H1 (cell line): ENCODE results near the gene CRK. TPM values are rescaled to one million over a fixed set of nuclear protein-coding genes. Genes with fewer than 3 reads are reported as not detected.

ENCODE experiments used
- CTCF ChIA-PET: fragments of 300-600 bp; sonication (Branson Sonifier 250); formaldehyde crosslinking; loops from one replicate; lab custom pipeline; 2021; ENCODE audit not compliant: partially characterized antibody; lab: Charles Lee
- POLR2A ChIA-PET: fragments of 300-600 bp; sonication (Branson Sonifier 250); formaldehyde crosslinking; loops from one replicate; lab custom pipeline; 2021; ENCODE audit warnings: inconsistent platforms; ENCODE audit not compliant: partially characterized antibody; lab: Charles Lee
- DNase-seq, 2 experiments: peaks; one replicate each; pipeline versions ENCODE4 v3.0.0 to v3.0.0-alpha.2; 2010 to 2022; ENCODE audit warnings: low spot score in 2 of 2, low read depth in 1 of 2, mixed read lengths in 1 of 2
- FAIRE-seq: peaks from 2 replicates; lab custom pipeline; 2011; peaks lifted over from hg19 to GRCh38; lab: Jason Lieb, UNC
- H2AFZ ChIP-seq: 2 replicates; pipeline ENCODE4 v1.8.1; 2012; ENCODE audit warnings: low read length, inconsistent platforms
- H2AK5ac ChIP-seq: 2 replicates; pipeline ENCODE4 v1.6.1; 2013; ENCODE audit warnings: low read depth, low read length
- H2BK120ac ChIP-seq: replicated peaks from 2 replicates; pipeline ENCODE3; 2013; ENCODE audit warnings: low read depth, low read length, inconsistent platforms
- H2BK12ac ChIP-seq: 2 replicates; pipeline ENCODE4 v1.6.1; 2013; ENCODE audit warnings: low read depth, low read length
- H2BK15ac ChIP-seq: 2 replicates; pipeline ENCODE4 v1.6.1; 2013; ENCODE audit warnings: low read length
- H2BK20ac ChIP-seq: 2 replicates; pipeline ENCODE4 v1.6.1; 2013; ENCODE audit warnings: low read length
- H2BK5ac ChIP-seq: 2 replicates; pipeline ENCODE4 v1.6.1; 2013; ENCODE audit warnings: low read depth, low read length
- H3K14ac ChIP-seq: 2 replicates; pipeline ENCODE4 v1.6.1; 2013; ENCODE audit warnings: inconsistent platforms; ENCODE audit not compliant: insufficient read length
- H3K18ac ChIP-seq: 2 replicates; pipeline ENCODE4 v1.6.1; 2013; ENCODE audit warnings: low read length; ENCODE audit errors: extremely low read depth
- H3K23ac ChIP-seq: 2 replicates; pipeline ENCODE4 v1.6.1; 2013; ENCODE audit warnings: inconsistent platforms; ENCODE audit not compliant: insufficient read length
- H3K23me2 ChIP-seq: 2 replicates; pipeline ENCODE4 v1.6.1; 2013; ENCODE audit warnings: low read depth, low read length
- H3K27ac ChIP-seq: 2 replicates; pipeline ENCODE4 v1.6.1; 2011; ENCODE audit warnings: low read depth, low read length, inconsistent platforms
- H3K27me3 ChIP-seq, 4 experiments: replicated peaks in 1 of 4; 1 replicate in 1 of 4; 2 replicates in 3 of 4; pipeline versions ENCODE4 v1.6.1 to v1.8.1; 2011 to 2013; ENCODE audit warnings: low read length in 3 of 4, mild to moderate bottlenecking in 3 of 4, inconsistent platforms in 2 of 4, mixed read lengths in 2 of 4, moderate library complexity in 1 of 4; ENCODE audit not compliant: control insufficient read depth in 3 of 4, insufficient read depth in 3 of 4; ENCODE audit errors: extremely low read depth in 1 of 4
- H3K36me3 ChIP-seq, 4 experiments: 2 replicates each; pipeline versions ENCODE4 v1.6.1 to v1.8.1; 2011 to 2013; ENCODE audit warnings: mild to moderate bottlenecking in 4 of 4, low read length in 3 of 4, moderate library complexity in 2 of 4, control low read depth in 1 of 4, inconsistent platforms in 1 of 4; ENCODE audit not compliant: insufficient read depth in 4 of 4, control insufficient read depth in 2 of 4
- H3K4ac ChIP-seq: replicated peaks from 2 replicates; pipeline ENCODE3; 2013; ENCODE audit warnings: low read length, low read depth, mixed read lengths, inconsistent platforms; ENCODE audit not compliant: insufficient read length
- H3K4me1 ChIP-seq, 4 experiments: replicated peaks in 1 of 4; 1 replicate in 1 of 4; 2 replicates in 3 of 4; pipeline versions ENCODE4 v1.6.1 to v1.8.1; 2011 to 2013; ENCODE audit warnings: low read length in 3 of 4, inconsistent platforms in 2 of 4, mixed read lengths in 1 of 4; ENCODE audit not compliant: insufficient read depth in 4 of 4, control insufficient read depth in 3 of 4
- H3K4me2 ChIP-seq, 2 experiments: 2 replicates each; pipeline versions ENCODE4 v1.6.1 to v1.8.1; 2011 to 2013; ENCODE audit warnings: low read depth in 2 of 2, low read length in 2 of 2, control low read depth in 1 of 2, inconsistent platforms in 1 of 2, mild to moderate bottlenecking in 1 of 2; ENCODE audit not compliant: insufficient read depth in 1 of 2
- H3K4me3 ChIP-seq, 4 experiments: fragments of 200-600, 300-600 bp in 1 of 4; sonication (generic), shearing (Covaris generic), sonication (Bioruptor Twin) in 1 of 4; 2 replicates each; pipeline versions ENCODE4 v1.5.1 to v1.8.1; 2011 to 2016; ENCODE audit warnings: low read length in 4 of 4, low read depth in 3 of 4, control low read depth in 2 of 4, inconsistent platforms in 2 of 4, mild to moderate bottlenecking in 2 of 4, mixed read lengths in 1 of 4, moderate library complexity in 1 of 4; ENCODE audit not compliant: insufficient read depth in 2 of 4; ENCODE audit errors: extremely low read depth in 1 of 4
- H3K56ac ChIP-seq: replicated peaks from 2 replicates; pipeline ENCODE3; 2013; ENCODE audit warnings: low read depth, mild to moderate bottlenecking, mixed read lengths, low read length, inconsistent platforms; ENCODE audit not compliant: insufficient read length
- H3K79me1 ChIP-seq: 2 replicates; pipeline ENCODE4 v1.6.1; 2013; ENCODE audit warnings: low read depth, low read length, control low read depth
- H3K79me2 ChIP-seq, 2 experiments: 2 replicates each; pipeline versions ENCODE4 v1.6.1 to v1.8.1; 2012 to 2013; ENCODE audit warnings: low read length in 2 of 2, mild to moderate bottlenecking in 2 of 2, inconsistent platforms in 1 of 2; ENCODE audit not compliant: insufficient read depth in 2 of 2, control insufficient read depth in 1 of 2
- H3K9ac ChIP-seq, 4 experiments: replicated peaks in 1 of 4; 1 replicate in 1 of 4; 2 replicates in 3 of 4; pipeline versions ENCODE4 v1.6.1 to v1.8.1; 2011 to 2013; ENCODE audit warnings: low read depth in 3 of 4, low read length in 3 of 4, control low read depth in 2 of 4, mild to moderate bottlenecking in 2 of 4, moderate library complexity in 2 of 4, inconsistent platforms in 1 of 4; ENCODE audit errors: extremely low read depth in 1 of 4
- H3K9me3 ChIP-seq, 2 experiments: 2 replicates each; pipeline versions ENCODE4 v1.6.1 to v1.8.1; 2012 to 2013; ENCODE audit warnings: mild to moderate bottlenecking in 2 of 2, moderate library complexity in 2 of 2, control low read depth in 1 of 2, inconsistent platforms in 1 of 2, low read depth in 1 of 2, low read length in 1 of 2, mixed read lengths in 1 of 2; ENCODE audit not compliant: insufficient read depth in 2 of 2
- H4K20me1 ChIP-seq, 2 experiments: replicated peaks in 1 of 2; 2 replicates each; pipeline versions ENCODE3 to v1.8.1; 2011 to 2013; ENCODE audit warnings: inconsistent platforms in 2 of 2, low read length in 2 of 2, mild to moderate bottlenecking in 1 of 2; ENCODE audit not compliant: insufficient read depth in 2 of 2, control insufficient read depth in 1 of 2
- H4K5ac ChIP-seq: 2 replicates; pipeline ENCODE4 v1.6.1; 2013; ENCODE audit warnings: low read length, low read depth, mixed read lengths, inconsistent platforms; ENCODE audit not compliant: insufficient read length
- H4K8ac ChIP-seq: 2 replicates; pipeline ENCODE4 v1.8.0; 2013; ENCODE audit warnings: mild to moderate bottlenecking, moderate library complexity, low read length, inconsistent platforms; ENCODE audit not compliant: insufficient read depth; ENCODE audit errors: extremely low read depth
- H4K91ac ChIP-seq: replicated peaks from 2 replicates; pipeline ENCODE3; 2013; ENCODE audit warnings: low read length, mixed read lengths, inconsistent platforms; ENCODE audit not compliant: insufficient read length
- ATF2 ChIP-seq: IDR thresholded peaks from 2 replicates; pipeline ENCODE4 v1.6.1; 2012; ENCODE audit warnings: low read length, inconsistent platforms
- BCL11A ChIP-seq, 2 experiments: IDR thresholded peaks; one replicate each; pipeline ENCODE4 v1.6.1; 2011; ENCODE audit warnings: low read depth in 2 of 2, low read length in 2 of 2, mild to moderate bottlenecking in 2 of 2
- CHD1 ChIP-seq: IDR thresholded peaks from 2 replicates; pipeline ENCODE4 v1.6.1; 2012; ENCODE audit warnings: low read depth, low read length, improper control_type of control experiment
- FOSL1 ChIP-seq: IDR thresholded peaks from 2 replicates; pipeline ENCODE4 v1.6.1; 2011; ENCODE audit warnings: mild to moderate bottlenecking, low read depth, low read length, moderate library complexity; ENCODE audit not compliant: insufficient read depth
- POLR2AphosphoS5 ChIP-seq: IDR thresholded peaks from 2 replicates; pipeline ENCODE4 v1.6.1; 2011; ENCODE audit warnings: low read depth, low read length
- RBBP5 ChIP-seq: IDR thresholded peaks from 2 replicates; pipeline ENCODE4 v1.7.1; 2012; ENCODE audit warnings: low read depth, mild to moderate bottlenecking, inconsistent platforms, low read length, moderate library complexity, borderline replicate concordance
- SIX5 ChIP-seq: IDR thresholded peaks from 2 replicates; pipeline ENCODE4 v1.6.1; 2011; ENCODE audit warnings: mild to moderate bottlenecking, low read depth, low read length
- SP2 ChIP-seq: IDR thresholded peaks from 2 replicates; pipeline ENCODE4 v1.6.1; 2012; ENCODE audit warnings: mild to moderate bottlenecking, low read length, inconsistent platforms
- YY1 ChIP-seq: IDR thresholded peaks from 2 replicates; pipeline ENCODE4 v1.6.1; 2011; ENCODE audit warnings: low read depth, mild to moderate bottlenecking, low read length
- WGBS, 2 experiments: shearing (Covaris generic) in 1 of 2; methylation state at CpG; one replicate each; pipeline versions ENCODE4 v1.1.6 to v1.1.7; 2013 to 2015; ENCODE audit warnings: low lambda C conversion rate in 2 of 2, mixed read lengths in 2 of 2, inconsistent platforms in 1 of 2, low coverage in 1 of 2, missing lambda C conversion rate in 1 of 2; ENCODE audit not compliant: insufficient replicate concordance in 2 of 2, insufficient coverage in 1 of 2, insufficient read length in 1 of 2; ENCODE audit errors: extremely low coverage in 1 of 2, missing lambda C conversion rate in 1 of 2; 5-methylcytosine and 5-hydroxymethylcytosine counted together
- polyA plus RNA-seq, 7 experiments: library from polyadenylated mRNA; depleted of rRNA in 3 of 7; stranded (reverse) in 5 of 7; unstranded in 2 of 7; fragments of >200 nt in 5 of 7; fragments of 200-250 nt in 2 of 7; gene quantifications; 1 replicate in 5 of 7; 2 replicates in 1 of 7; 4 replicates in 1 of 7; pipeline versions ENCODE4 v1.2.1 to v1.2.3, GENCODE V29; 2011 to 2013; ENCODE audit warnings: missing spikeins in 2 of 7, mixed read lengths in 2 of 7
- total RNA-seq: library from RNA; stranded (reverse); fragmentation: NEBNext Ultra II Directional; extraction: Animal tissue kit (Norgen Biotek cat#: 25700); gene quantifications from 2 replicates; pipeline ENCODE4 v1.2.1, GENCODE V29; 2021

The CRK gene
- total and polyA plus RNA-seq, 2 of the 8 experiments (the other 6 are each of a cell fraction or from before 2014, with no cell fraction given): 32.8 to 57.1 TPM

- H3K4ac ChIP-seq: no peak overlapping the region
- H3K23ac ChIP-seq: no peak overlapping the region
- peaks cover 0 to 3% of the 10 kb centered on the region in 2 experiments for H4K20me1 ChIP-seq
- H2BK15ac ChIP-seq: no peak overlapping the region
- H2BK5ac ChIP-seq: no peak overlapping the region
- no peak overlapping the region for H2BK120ac ChIP-seq
- H3K9ac ChIP-seq: no peak overlapping the region
- no peak overlapping the region for H4K5ac ChIP-seq
- no peak overlapping the region for H4K8ac ChIP-seq
- no peak overlapping the region for H2AFZ ChIP-seq
- H3K79me2 ChIP-seq: no peaks in the 10 kb centered on the region
- no peak overlapping the region for H3K4me3 ChIP-seq
- DNase-seq (no peak), FAIRE-seq (no peak)
- H2BK20ac ChIP-seq: no peak overlapping the region
- POLR2A ChIA-PET: interaction anchor here (0.8 to 3.3 kb wide), 6 partner anchors 7 to 28 kb away, joined by 3 to 17 read pairs (median 6); partner anchors contain the start of genes INPP5K and MYO1C
- H3K4me2 ChIP-seq: no peak overlapping the region
- TF ChIP-seq YY1: no peak
- no peak for TF ChIP-seq RBBP5
- TF ChIP-seq SP2: no peak
- TF ChIP-seq BCL11A (IDR thresholded peaks at IDR 0.05; ENCODE audit: low read depth in 2 of 2, low read length in 2 of 2): no peak
- no peak for TF ChIP-seq CHD1
- TF ChIP-seq ATF2: no peak
- no peak for TF ChIP-seq FOSL1
- TF ChIP-seq SIX5: no peak
- TF ChIP-seq POLR2AphosphoS5: no peak
- no peaks in the 10 kb centered on the region for H3K9me3 ChIP-seq
- no peak overlapping the region for H4K91ac ChIP-seq
- no peak overlapping the region for H3K18ac ChIP-seq
- H2BK12ac ChIP-seq: no peak overlapping the region
- no peaks in the 10 kb centered on the region for H3K27me3 ChIP-seq
- no peak overlapping the region for H3K27ac ChIP-seq
- CTCF ChIA-PET: interaction anchor here (0.7 to 5.1 kb wide), 7 partner anchors 10 to 114 kb away, joined by 3 to 30 read pairs (median 4); partner anchors contain the start of genes INPP5K and MYO1C
- H3K36me3 ChIP-seq: no peaks in the 10 kb centered on the region; a peak in 1 of 8 replicates
- H3K23me2 ChIP-seq: no peaks in the 10 kb centered on the region
- no peaks in the 10 kb centered on the region for H3K79me1 ChIP-seq
- WGBS, 2 experiments: 97% methylated on average over 3 of the region's 3 CpGs; no CpG with 5 or more reads in 1 of the 2 experiments
- H3K4me1 ChIP-seq: no peaks in the 10 kb centered on the region
- no peak overlapping the region for H2AK5ac ChIP-seq
- no peak overlapping the region for H3K56ac ChIP-seq
- H3K14ac ChIP-seq: no peak overlapping the region
Measured at GRCh38 chr17:1504866-1505265, 48.8 kb upstream of the CRK start.
